ENCODE data around the gene NTMT1.

DNA sequence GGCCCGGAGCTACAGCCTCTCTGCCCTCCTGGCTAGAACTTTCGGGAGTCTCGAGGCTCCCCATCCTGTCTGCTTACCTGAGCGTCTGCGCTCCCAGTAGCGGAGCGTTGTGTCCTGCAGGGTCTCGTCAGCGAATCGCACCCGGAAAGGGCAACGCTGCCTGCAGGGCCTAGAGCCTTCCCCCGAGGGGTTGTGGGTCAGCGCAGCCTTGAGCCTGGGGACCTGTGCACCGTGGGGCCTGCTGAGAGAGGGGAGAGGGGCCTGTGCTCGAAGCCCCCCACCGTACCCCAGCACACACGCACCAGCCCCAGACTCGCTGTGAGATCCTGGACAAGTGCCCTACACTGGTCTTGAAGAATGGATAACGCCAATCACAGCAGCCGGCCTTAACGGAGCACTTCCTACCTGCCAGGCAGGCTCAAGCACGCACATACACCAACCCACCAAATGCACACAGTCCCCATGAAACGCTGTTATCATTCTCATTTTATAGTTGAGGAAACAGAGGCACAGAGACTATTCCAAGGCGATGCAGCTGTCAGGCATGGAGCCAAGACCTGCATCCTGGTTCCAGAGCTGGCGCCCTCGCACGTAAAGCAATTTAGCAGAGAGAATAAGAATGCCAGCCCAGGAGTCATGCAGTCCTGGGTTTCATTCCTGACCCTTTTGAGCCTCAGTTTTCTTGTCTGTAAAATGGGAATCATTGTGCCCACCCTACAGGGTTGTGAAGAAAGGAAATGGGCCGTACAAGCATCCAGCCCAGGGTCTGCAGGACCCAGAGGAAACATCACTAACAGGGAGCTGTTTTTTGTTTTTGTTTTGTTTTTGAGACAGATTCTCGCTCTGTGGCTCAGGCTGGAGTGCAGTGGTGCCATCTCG is 10.3 kb upstream of the NTMT1 start:
- TF ChIP-seq, protein P1, sequence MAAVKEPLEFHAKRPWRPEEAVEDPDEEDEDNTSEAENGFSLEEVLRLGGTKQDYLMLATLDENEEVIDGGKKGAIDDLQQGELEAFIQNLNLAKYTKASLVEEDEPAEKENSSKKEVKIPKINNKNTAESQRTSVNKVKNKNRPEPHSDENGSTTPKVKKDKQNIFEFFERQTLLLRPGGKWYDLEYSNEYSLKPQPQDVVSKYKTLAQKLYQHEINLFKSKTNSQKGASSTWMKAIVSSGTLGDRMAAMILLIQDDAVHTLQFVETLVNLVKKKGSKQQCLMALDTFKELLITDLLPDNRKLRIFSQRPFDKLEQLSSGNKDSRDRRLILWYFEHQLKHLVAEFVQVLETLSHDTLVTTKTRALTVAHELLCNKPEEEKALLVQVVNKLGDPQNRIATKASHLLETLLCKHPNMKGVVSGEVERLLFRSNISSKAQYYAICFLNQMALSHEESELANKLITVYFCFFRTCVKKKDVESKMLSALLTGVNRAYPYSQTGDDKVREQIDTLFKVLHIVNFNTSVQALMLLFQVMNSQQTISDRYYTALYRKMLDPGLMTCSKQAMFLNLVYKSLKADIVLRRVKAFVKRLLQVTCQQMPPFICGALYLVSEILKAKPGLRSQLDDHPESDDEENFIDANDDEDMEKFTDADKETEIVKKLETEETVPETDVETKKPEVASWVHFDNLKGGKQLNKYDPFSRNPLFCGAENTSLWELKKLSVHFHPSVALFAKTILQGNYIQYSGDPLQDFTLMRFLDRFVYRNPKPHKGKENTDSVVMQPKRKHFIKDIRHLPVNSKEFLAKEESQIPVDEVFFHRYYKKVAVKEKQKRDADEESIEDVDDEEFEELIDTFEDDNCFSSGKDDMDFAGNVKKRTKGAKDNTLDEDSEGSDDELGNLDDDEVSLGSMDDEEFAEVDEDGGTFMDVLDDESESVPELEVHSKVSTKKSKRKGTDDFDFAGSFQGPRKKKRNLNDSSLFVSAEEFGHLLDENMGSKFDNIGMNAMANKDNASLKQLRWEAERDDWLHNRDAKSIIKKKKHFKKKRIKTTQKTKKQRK (IDR thresholded peaks at IDR 0.05; ENCODE audit: low read depth, low read length) = no peak
- TF ChIP-seq POLR2AphosphoS5 (IDR thresholded peaks at IDR 0.05; ENCODE audit: low read length) = no peak
- no peak for TF ChIP-seq NBN (IDR thresholded peaks at IDR 0.05)
- no peak for TF ChIP-seq CEBPB (IDR thresholded peaks at IDR 0.05; ENCODE audit: borderline replicate concordance in 1 of 2, low read depth in 2 of 2, low read length in 2 of 2)

Measured in GM12878 (cell line).